IMR-90 (cell line): Measurements from ENCODE around the gene RPUSD1. TPM values are rescaled to one million over a fixed set of nuclear protein-coding genes. Genes with fewer than 3 reads are reported as not detected.

ENCODE experiments used
- ATAC-seq: fragments of 200-7000 bp; cut with Tn5 transposase; 2 replicates; pipeline ENCODE4 v1.9.1; 2020; ENCODE audit warnings: low read depth, mild to moderate bottlenecking, moderate library complexity
- BruUV-seq: library from RNA; stranded (reverse); fragments of 400-500 nt; replicated peaks from 2 replicates; lab custom pipeline; 2021; lab: Mats Ljungman, UMichigan
- CTCF ChIA-PET: fragments of 300-600 bp; formaldehyde crosslinking; extraction: SDS; loops from one replicate; lab custom pipeline; 2021; ENCODE audit warnings: antibody characterized with exemption; lab: Yijun Ruan, JAX
- POLR2A ChIA-PET: fragments of 300-600 bp; sonication (Branson Sonifier 250); formaldehyde crosslinking; loops from one replicate; lab custom pipeline; 2022; ENCODE audit warnings: antibody characterized with exemption; ENCODE audit not compliant: unreplicated experiment; lab: Charles Lee
- DNase-seq: peaks from one replicate; pipeline ENCODE4 v3.0.0; 2013
- H2AFZ ChIP-seq: replicated peaks from 2 replicates; pipeline ENCODE3; 2013; ENCODE audit warnings: low read length, mild to moderate bottlenecking; ENCODE audit not compliant: poor library complexity
- H2AK5ac ChIP-seq: 2 replicates; pipeline ENCODE4 v1.6.1; 2013; ENCODE audit warnings: low read depth, low read length, inconsistent platforms
- H2AK9ac ChIP-seq: replicated peaks from 2 replicates; pipeline ENCODE3; 2013; ENCODE audit warnings: mild to moderate bottlenecking, low read depth, low read length, moderate library complexity; ENCODE audit not compliant: poor library complexity
- H2BK120ac ChIP-seq: 2 replicates; pipeline ENCODE4 v1.6.1; 2013; ENCODE audit warnings: low read depth, low read length, inconsistent platforms
- H2BK15ac ChIP-seq: 3 replicates; pipeline ENCODE4 v1.6.1; 2013; ENCODE audit warnings: low read depth, low read length, inconsistent platforms
- H2BK20ac ChIP-seq: 2 replicates; pipeline ENCODE4 v1.6.1; 2013; ENCODE audit warnings: low read depth, mild to moderate bottlenecking, inconsistent platforms, low read length, moderate library complexity
- H2BK5ac ChIP-seq: 2 replicates; pipeline ENCODE4 v1.6.1; 2013; ENCODE audit warnings: mild to moderate bottlenecking, low read depth, low read length, inconsistent platforms; ENCODE audit not compliant: poor library complexity, severe bottlenecking
- H3K14ac ChIP-seq: replicated peaks from 2 replicates; pipeline ENCODE4 v1.6.1; 2013; ENCODE audit warnings: low read depth, low read length, inconsistent platforms
- H3K18ac ChIP-seq: 2 replicates; pipeline ENCODE4 v1.6.1; 2013; ENCODE audit warnings: low read depth, low read length, control low read depth
- H3K23ac ChIP-seq: 2 replicates; pipeline ENCODE4 v1.6.1; 2013; ENCODE audit warnings: low read depth, low read length, inconsistent platforms
- H3K27ac ChIP-seq: 2 replicates; pipeline ENCODE4 v1.5.1; 2013; ENCODE audit warnings: mild to moderate bottlenecking, control low read depth, low read length; ENCODE audit not compliant: insufficient read depth
- H3K27me3 ChIP-seq: 2 replicates; pipeline ENCODE4 v1.6.1; 2013; ENCODE audit warnings: low read length; ENCODE audit not compliant: control insufficient read depth, insufficient read depth
- H3K36me3 ChIP-seq: 2 replicates; pipeline ENCODE4 v1.6.1; 2013; ENCODE audit warnings: low read length, mixed read lengths; ENCODE audit not compliant: control insufficient read depth, insufficient read depth
- H3K4ac ChIP-seq: 2 replicates; pipeline ENCODE4 v1.6.1; 2013; ENCODE audit warnings: low read depth, low read length, inconsistent platforms
- H3K4me1 ChIP-seq: 2 replicates; pipeline ENCODE4 v1.6.1; 2013; ENCODE audit warnings: low read length, mixed read lengths; ENCODE audit not compliant: control insufficient read depth, insufficient read depth
- H3K4me2 ChIP-seq: 2 replicates; pipeline ENCODE4 v1.6.1; 2013; ENCODE audit warnings: low read depth, mild to moderate bottlenecking, control low read depth, low read length, moderate library complexity
- H3K4me3 ChIP-seq: 2 replicates; pipeline ENCODE4 v1.5.1; 2013; ENCODE audit warnings: low read depth, mild to moderate bottlenecking, control low read depth, low read length, moderate library complexity; ENCODE audit not compliant: insufficient read depth
- H3K56ac ChIP-seq: 2 replicates; pipeline ENCODE4 v1.6.1; 2013; ENCODE audit warnings: low read length, inconsistent platforms; ENCODE audit not compliant: insufficient read depth; ENCODE audit errors: extremely low read depth
- H3K79me1 ChIP-seq, 2 experiments: 2 replicates each; pipeline ENCODE4 v1.6.1; 2013; ENCODE audit warnings: low read length in 2 of 2, inconsistent platforms in 1 of 2, low read depth in 1 of 2
- H3K9ac ChIP-seq: 2 replicates; pipeline ENCODE4 v1.6.1; 2013; ENCODE audit warnings: low read depth, low read length, control low read depth
- H3K9me1 ChIP-seq: 2 replicates; pipeline ENCODE4 v1.6.1; 2013; ENCODE audit warnings: low read length, inconsistent platforms; ENCODE audit not compliant: insufficient read depth
- H3K9me3 ChIP-seq: 2 replicates; pipeline ENCODE4 v1.6.1; 2013; ENCODE audit warnings: low read length; ENCODE audit not compliant: control insufficient read depth, insufficient read depth
- H4K20me1 ChIP-seq: 2 replicates; pipeline ENCODE4 v1.6.1; 2013; ENCODE audit warnings: low read length, inconsistent platforms; ENCODE audit not compliant: insufficient read depth
- H4K5ac ChIP-seq: 2 replicates; pipeline ENCODE4 v1.6.1; 2013; ENCODE audit warnings: mild to moderate bottlenecking, low read depth, low read length, control low read depth
- H4K8ac ChIP-seq, 2 experiments: 2 replicates each; pipeline ENCODE4 v1.6.1; 2013; ENCODE audit warnings: low read depth in 2 of 2, low read length in 2 of 2, control low read depth in 1 of 2, inconsistent platforms in 1 of 2
- H4K91ac ChIP-seq: 2 replicates; pipeline ENCODE4 v1.6.1; 2013; ENCODE audit warnings: low read depth, low read length, inconsistent platforms; ENCODE audit not compliant: insufficient read depth
- BHLHE40 ChIP-seq: fragments of 150-350 bp; IDR thresholded peaks from 2 replicates; pipeline ENCODE4 v1.6.1; 2016; ENCODE audit warnings: mild to moderate bottlenecking, low read depth, low read length
- CEBPB ChIP-seq: IDR thresholded peaks from 2 replicates; pipeline ENCODE4 v1.6.1; 2012; ENCODE audit warnings: low read depth, low read length, improper control_type of control experiment
- CHD1 ChIP-seq: IDR thresholded peaks from 2 replicates; pipeline ENCODE4 v1.6.1; 2012; ENCODE audit warnings: low read depth, low read length, improper control_type of control experiment
- CTCF ChIP-seq: conservative IDR thresholded peaks from 2 replicates; pipeline ENCODE4 v1.5.1; 2012; ENCODE audit warnings: mild to moderate bottlenecking, low read depth, low read length, improper control_type of control experiment
- ELK1 ChIP-seq: fragments of 150-350 bp; IDR thresholded peaks from 2 replicates; pipeline ENCODE4 v1.6.1; 2016; ENCODE audit warnings: low read depth, mild to moderate bottlenecking, low read length, moderate library complexity, borderline replicate concordance
- FOS ChIP-seq: fragments of 150-350 bp; IDR thresholded peaks from 2 replicates; pipeline ENCODE4 v1.6.1; 2016; ENCODE audit warnings: low read depth, low read length
- MAFK ChIP-seq: IDR thresholded peaks from 2 replicates; pipeline ENCODE4 v1.6.1; 2012; ENCODE audit warnings: low read depth, low read length, improper control_type of control experiment
- MAZ ChIP-seq: IDR thresholded peaks from 2 replicates; pipeline ENCODE4 v1.6.1; 2012; ENCODE audit warnings: low read depth, mild to moderate bottlenecking, low read length, improper control_type of control experiment, moderate library complexity, borderline replicate concordance
- MXI1 ChIP-seq: IDR thresholded peaks from 2 replicates; pipeline ENCODE4 v1.6.1; 2012; ENCODE audit warnings: low read depth, mild to moderate bottlenecking, low read length, moderate library complexity, borderline replicate concordance
- NFE2L2 ChIP-seq: fragments of 150-350 bp; IDR thresholded peaks from 2 replicates; pipeline ENCODE4 v1.6.1; 2016; ENCODE audit warnings: low read depth, mild to moderate bottlenecking, low read length
- POLR2A ChIP-seq: IDR thresholded peaks from 2 replicates; pipeline ENCODE4 v1.6.1; 2012; ENCODE audit warnings: mild to moderate bottlenecking, low read depth, low read length
- RCOR1 ChIP-seq: IDR thresholded peaks from 2 replicates; pipeline ENCODE4 v1.6.1; 2012; ENCODE audit warnings: mild to moderate bottlenecking, low read length, improper control_type of control experiment; ENCODE audit not compliant: insufficient replicate concordance
- RFX5 ChIP-seq: IDR thresholded peaks from 2 replicates; pipeline ENCODE4 v1.8.0; 2012; ENCODE audit warnings: low read depth, mild to moderate bottlenecking, low read length, moderate library complexity
- SMC3 ChIP-seq: fragments of 150-350 bp; IDR thresholded peaks from 2 replicates; pipeline ENCODE4 v1.6.1; 2016; ENCODE audit warnings: low read depth, mild to moderate bottlenecking, antibody characterized with exemption, low read length, moderate library complexity
- USF2 ChIP-seq: fragments of 150-350 bp; IDR thresholded peaks from 2 replicates; pipeline ENCODE4 v1.6.1; 2017; ENCODE audit warnings: mild to moderate bottlenecking, antibody characterized with exemption, low read length, low read depth
- WGBS, 2 experiments: methylation state at CpG; one replicate each; pipeline versions ENCODE4 v1.1.5 to v1.1.7; 2013; ENCODE audit warnings: missing lambda C conversion rate in 2 of 2; ENCODE audit not compliant: insufficient read length in 1 of 2; ENCODE audit errors: extremely low coverage in 2 of 2; 5-methylcytosine and 5-hydroxymethylcytosine counted together
- dilution Hi-C: fragments of 300-500 bp; cut with HindIII; formaldehyde crosslinking; loops from one replicate; pipeline ENCODE4 v1.14.3; 2018; ENCODE audit warnings: low sequenced_read_pairs; ENCODE audit not compliant: unreplicated experiment
- in situ Hi-C: fragments of 300-500 bp; cut with MboI; formaldehyde crosslinking; loops from 3 replicates; pipeline ENCODE4 v1.14.3; 2019; ENCODE audit warnings: low sequenced_read_pairs, inconsistent platforms, mixed read lengths
- intact Hi-C: fragments of 100-400 bp; cut with micrococcal nuclease; formaldehyde crosslinking; loops from 2 replicates; pipeline ENCODE4 v1.10.0; 2022
- polyA plus RNA-seq, 3 experiments: library from polyadenylated mRNA; depleted of rRNA; stranded (reverse); fragments of >200 nt; gene quantifications; 2 replicates each; pipeline ENCODE4 v1.2.3, GENCODE V29; 2012; ENCODE audit warnings: low replicate concordance in 1 of 3
- total RNA-seq: library from RNA; depleted of rRNA; stranded (reverse); fragments of >200 nt; gene quantifications from 2 replicates; pipeline ENCODE4 v1.2.3, GENCODE V29; 2012

The RPUSD1 gene
- total and polyA plus RNA-seq, 2 of the 4 experiments (the other 2 are of a cell fraction): 13.1 to 32.3 TPM

- H3K18ac ChIP-seq: no peak overlapping the region
- no peak overlapping the region for H4K91ac ChIP-seq
- ChIA-PET CTCF (no interaction called here), POLR2A (no interaction called here)
- H3K79me1 ChIP-seq: no peaks in the 10 kb centered on the region
- intact Hi-C loops: no loop called here
- no peak overlapping the region for H4K5ac ChIP-seq
- H3K14ac ChIP-seq: no peak overlapping the region
- no peaks in the 10 kb centered on the region for H4K20me1 ChIP-seq
- H2BK15ac ChIP-seq: no peak overlapping the region
- H3K4ac ChIP-seq: no peak overlapping the region
- ATAC-seq (no peak), DNase-seq (no peak)
- H3K9me3 ChIP-seq: no peaks in the 10 kb centered on the region; the same call in 1 of the 2 replicates
- no peak overlapping the region for H3K56ac ChIP-seq
- H3K9me1 ChIP-seq: no peaks in the 10 kb centered on the region
- peaks cover 2% of the 10 kb centered on the region; the same call in 1 of the 2 replicates for H3K4me1 ChIP-seq
- H4K8ac ChIP-seq: no peak overlapping the region
- no peak overlapping the region for H2BK5ac ChIP-seq
- no peak overlapping the region for H2AFZ ChIP-seq
- in situ Hi-C loops: loop anchor here (25.0 kb wide), 1 partner anchor 394 kb away; no protein-coding TSS in a partner anchor
- dilution Hi-C loops: no loop called here
- no TSS peak for BruUV-seq
- no peak overlapping the region for H3K27ac ChIP-seq
- no peak overlapping the region for H2BK120ac ChIP-seq
- no peak overlapping the region for H2AK5ac ChIP-seq
- H3K27me3 ChIP-seq: peaks cover 24% of the 10 kb centered on the region
- no peak overlapping the region for H2BK20ac ChIP-seq
- no peak overlapping the region for H3K4me2 ChIP-seq
- H3K23ac ChIP-seq: no peak overlapping the region
- no peak overlapping the region for H3K9ac ChIP-seq
- WGBS, 2 experiments: 69% methylated on average over 4 of the region's 8 CpGs; no CpG with 5 or more reads in 1 of the 2 experiments
- no peaks in the 10 kb centered on the region for H3K36me3 ChIP-seq
- H2AK9ac ChIP-seq: no peak overlapping the region
- TF ChIP-seq MAZ: no peak
- no peak for TF ChIP-seq NFE2L2
- TF ChIP-seq SMC3: no peak
- no peak for TF ChIP-seq MXI1
- TF ChIP-seq USF2: no peak
- no peak for TF ChIP-seq RFX5
- no peak for TF ChIP-seq BHLHE40
- TF ChIP-seq CTCF: no peak
- no peak for TF ChIP-seq ELK1
- TF ChIP-seq RCOR1: no peak
- TF ChIP-seq FOS: no peak
- TF ChIP-seq CHD1: no peak
- TF ChIP-seq POLR2A: no peak
- no peak for TF ChIP-seq CEBPB
- no peak for TF ChIP-seq MAFK
- no peak overlapping the region for H3K4me3 ChIP-seq
These were observed 30.0 kb upstream of the RPUSD1 start for GRCh38 chr16:818132-818531.
